K562 (cell line): ENCODE results near the gene MYOM1. TPM values are rescaled to one million over a fixed set of nuclear protein-coding genes. Genes with fewer than 3 reads are reported as not detected.

Experiments
- ARHGAP35 ChIP-seq: fragments of 450-650 bp; IDR thresholded peaks from 2 replicates; pipeline ENCODE4 v1.6.1; 2018; ENCODE audit not compliant: partially characterized antibody
- ATF7 ChIP-seq: fragments of 450-650 bp; IDR thresholded peaks from 2 replicates; pipeline ENCODE4 v1.7.1; 2014; ENCODE audit warnings: mild to moderate bottlenecking, moderate library complexity
- BCOR ChIP-seq: fragments of 450-650 bp; IDR thresholded peaks from 2 replicates; pipeline ENCODE4 v1.6.1; 2016
- CBX2 ChIP-seq: fragments of 200-600 bp; sonication (generic); IDR thresholded peaks from one replicate; pipeline ENCODE4 v1.6.1; 2012; ENCODE audit warnings: mild to moderate bottlenecking, low read length, inconsistent platforms; ENCODE audit not compliant: insufficient read depth, poor library complexity, severe bottlenecking
- CEBPB ChIP-seq: fragments of 450-650 bp; IDR thresholded peaks from 2 replicates; pipeline ENCODE4 v1.6.1; 2016; ENCODE audit warnings: missing genetic modification characterization, missing compliant biosample characterization
- DNMT1 ChIP-seq: fragments of 450-650 bp; IDR thresholded peaks from 2 replicates; pipeline ENCODE4 v1.6.1; 2016; ENCODE audit warnings: antibody characterized with exemption, mild to moderate bottlenecking
- EGR1 ChIP-seq: fragments of 450-650 bp; conservative IDR thresholded peaks from 2 replicates; pipeline ENCODE4 v1.6.1; 2017; ENCODE audit warnings: mild to moderate bottlenecking
- EP300 ChIP-seq: IDR thresholded peaks from 2 replicates; pipeline ENCODE4 v1.6.1; 2012; ENCODE audit warnings: low read length, improper control_type of control experiment
- EP400 ChIP-seq: fragments of 450-650 bp; IDR thresholded peaks from 2 replicates; pipeline ENCODE4 v1.6.1; 2017; ENCODE audit warnings: antibody characterized with exemption, mild to moderate bottlenecking, moderate library complexity
- L3MBTL2 ChIP-seq: fragments of 450-650 bp; IDR thresholded peaks from 2 replicates; pipeline ENCODE4 v1.6.1; 2016; ENCODE audit warnings: mild to moderate bottlenecking, moderate library complexity
- MECOM ChIP-seq: fragments of 250-450 bp; sonication (Bioruptor Pico); IDR thresholded peaks from 2 replicates; pipeline ENCODE4 v1.8.0; 2022; ENCODE audit warnings: inconsistent platforms
- POLR2H ChIP-seq: IDR thresholded peaks from 2 replicates; pipeline ENCODE4 v1.6.1; 2016; ENCODE audit warnings: missing genetic modification characterization, low read depth, mild to moderate bottlenecking, control low read depth, missing compliant biosample characterization, moderate library complexity
- RAD51 ChIP-seq: fragments of 450-650 bp; IDR thresholded peaks from 2 replicates; pipeline ENCODE4 v1.7.1; 2016; ENCODE audit warnings: low read depth, mild to moderate bottlenecking, borderline replicate concordance
- SRF ChIP-seq, 2 experiments: fragments of 250-450, 450-650 bp in 1 of 2; sonication (Bioruptor Pico) in 1 of 2; sonication (generic) in 1 of 2; formaldehyde crosslinking; IDR thresholded peaks; 2 replicates each; pipeline versions ENCODE4 v1.5.0 to v1.5.1; 2020 to 2022; ENCODE audit warnings: mild to moderate bottlenecking in 1 of 2, missing genetic modification reagents in 1 of 2
- TEAD4 ChIP-seq, 2 experiments: sonication (generic) in 1 of 2; formaldehyde crosslinking in 1 of 2; IDR thresholded peaks; 2 replicates each; pipeline versions ENCODE4 v1.6.1 to v1.8.0; 2012 to 2022; ENCODE audit warnings: borderline replicate concordance in 1 of 2, inconsistent platforms in 1 of 2, low read length in 1 of 2, mild to moderate bottlenecking in 1 of 2, missing genetic modification reagents in 1 of 2
- U2AF2 ChIP-seq: fragments of 200-400 bp; formaldehyde crosslinking; optimal IDR thresholded peaks from 2 replicates; pipeline ENCODE3; 2017; ENCODE audit warnings: low read depth, mild to moderate bottlenecking, low read length
- ZNF589 ChIP-seq: fragments of 200-800 bp; sonication (Bioruptor generic); IDR thresholded peaks from 2 replicates; pipeline ENCODE4 v1.6.1; 2016; ENCODE audit warnings: low read depth, missing genetic modification characterization, missing compliant biosample characterization
- ZNF717 ChIP-seq: fragments of 250-450 bp; sonication (Bioruptor Pico); IDR thresholded peaks from 2 replicates; pipeline ENCODE4 v1.5.0; 2021
- polyA plus RNA-seq, 8 experiments: library from polyadenylated mRNA; depleted of rRNA in 4 of 8; stranded (reverse) in 5 of 8; unstranded in 3 of 8; fragments of >200 nt; fragmentation: Nextera tagmentation in 2 of 8; fragmentation: Illumina TruSeq in 1 of 8; extraction: Ambion mirVana in 2 of 8; extraction: Trizol in 1 of 8; gene quantifications; 2 replicates each; pipeline versions ENCODE4 v1.2.1 to v1.2.3, GENCODE V29; 2011 to 2014; ENCODE audit warnings: inconsistent platforms in 1 of 8, missing spikeins in 1 of 8
- total RNA-seq, 7 experiments: library from RNA; depleted of rRNA in 6 of 7; stranded (reverse); fragments of >200 nt in 6 of 7; fragmentation: Illumina TruSeq in 2 of 7; extraction: Trizol in 2 of 7; gene quantifications; 2 replicates each; pipeline versions ENCODE4 v1.2.1 to v1.2.3, GENCODE V29; 2011 to 2021; ENCODE audit warnings: low replicate concordance in 1 of 7
- TF ChIP-seq, protein P1 (sequence below): fragments of 450-650 bp; IDR thresholded peaks from 2 replicates; pipeline ENCODE4 v1.6.1; 2014; ENCODE audit warnings: low read depth, mild to moderate bottlenecking, moderate library complexity, borderline replicate concordance
- TF ChIP-seq, protein P2 (sequence below): fragments of 250-450 bp; sonication (Bioruptor Pico); IDR thresholded peaks from 2 replicates; pipeline ENCODE4 v1.8.0; 2021; ENCODE audit warnings: borderline replicate concordance, mild to moderate bottlenecking, moderate library complexity; ENCODE audit not compliant: poor library complexity, severe bottlenecking
- TF ChIP-seq, protein P3 (sequence below): sonication (generic); formaldehyde crosslinking; IDR thresholded peaks from 2 replicates; pipeline ENCODE4 v1.9.0; 2022; ENCODE audit warnings: mild to moderate bottlenecking, missing genetic modification reagents
- TF ChIP-seq, protein P4 (sequence below), 3 experiments: IDR thresholded peaks in 2 of 3; conservative IDR thresholded peaks in 1 of 3; 2 replicates each; pipeline ENCODE4 v1.5.1; 2011 to 2012; ENCODE audit warnings: low read length in 3 of 3, mild to moderate bottlenecking in 3 of 3, control low read depth in 2 of 3, improper control_type of control experiment in 1 of 3, inconsistent platforms in 1 of 3, low read depth in 1 of 3, mixed read lengths in 1 of 3, moderate library complexity in 1 of 3; ENCODE audit not compliant: insufficient read depth in 2 of 3

The MYOM1 gene
- total and polyA plus RNA-seq, 9 of the 15 experiments (the other 6 are each of a cell fraction or from before 2014, with no cell fraction given): 0.01 to 0.62 (median 0.25) TPM

DNA sequence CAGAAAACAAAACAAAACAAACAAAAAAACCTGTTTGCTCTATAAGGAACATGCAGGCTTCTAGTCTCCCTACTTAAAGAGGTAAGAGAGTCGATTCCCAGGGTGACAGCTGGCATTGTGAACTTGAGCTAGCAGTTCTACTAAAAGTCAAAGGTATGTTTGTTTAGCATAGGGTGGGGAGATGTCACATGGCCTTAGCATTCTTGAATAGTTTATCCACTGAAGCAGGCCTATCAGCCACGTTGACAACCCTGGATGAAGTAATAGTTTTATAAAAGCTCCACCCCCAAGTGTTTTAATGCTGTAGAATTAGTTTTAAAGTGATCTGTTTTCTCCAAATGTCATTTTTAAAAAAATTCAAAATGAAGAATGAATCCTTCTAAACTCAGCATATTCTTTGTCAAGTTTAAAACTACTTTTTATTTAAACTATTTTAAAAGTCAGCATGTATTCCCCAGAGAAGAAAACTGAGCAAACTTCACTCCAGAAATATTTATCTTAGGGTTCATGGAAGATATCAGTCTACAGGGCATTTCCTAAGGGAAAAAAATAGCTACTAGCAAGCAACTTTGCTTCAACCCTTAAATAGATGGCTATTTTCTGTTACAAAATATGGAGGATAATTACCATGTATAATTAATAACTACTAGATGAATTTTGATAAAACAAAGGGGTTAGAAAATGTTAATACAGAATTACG lies 1.7 kb downstream of the MYOM1 start (continued):
- TF ChIP-seq EP400 (peak; percentile 37; the same call in 1 of the 2 replicates), L3MBTL2 (peak; percentile 59; the same call in 1 of the 2 replicates), POLR2H (0 out of 2 replicates have a peak, but pooled peaks have one; percentile 52), ARHGAP35 (no peak), SRF (CRISPR knock-in tag; IDR thresholded peaks at IDR 0.05) (no peak), CEBPB (tag) (peak; percentile 34; the same call in 1 of the 2 replicates), DNMT1 (no peak), TEAD4 (IDR thresholded peaks at IDR 0.05; ENCODE audit: low read length) (0 out of 2 replicates have a peak, but pooled peaks have one; percentile 32), TEAD4 (CRISPR knock-in tag; IDR thresholded peaks at IDR 0.05; ENCODE audit: borderline replicate concordance) (no peak), U2AF2 (no peak), RAD51 (peak; percentile 71), MECOM (no peak), BCOR (no peak), ZNF589 (no peak), EGR1 (no peak), CBX2 (no peak), ATF7 (0 out of 2 replicates have a peak, but pooled peaks have one; percentile 36), EP300 (no peak), ZNF717 (CRISPR knock-in tag) (no peak)
- TF ChIP-seq, protein P1, sequence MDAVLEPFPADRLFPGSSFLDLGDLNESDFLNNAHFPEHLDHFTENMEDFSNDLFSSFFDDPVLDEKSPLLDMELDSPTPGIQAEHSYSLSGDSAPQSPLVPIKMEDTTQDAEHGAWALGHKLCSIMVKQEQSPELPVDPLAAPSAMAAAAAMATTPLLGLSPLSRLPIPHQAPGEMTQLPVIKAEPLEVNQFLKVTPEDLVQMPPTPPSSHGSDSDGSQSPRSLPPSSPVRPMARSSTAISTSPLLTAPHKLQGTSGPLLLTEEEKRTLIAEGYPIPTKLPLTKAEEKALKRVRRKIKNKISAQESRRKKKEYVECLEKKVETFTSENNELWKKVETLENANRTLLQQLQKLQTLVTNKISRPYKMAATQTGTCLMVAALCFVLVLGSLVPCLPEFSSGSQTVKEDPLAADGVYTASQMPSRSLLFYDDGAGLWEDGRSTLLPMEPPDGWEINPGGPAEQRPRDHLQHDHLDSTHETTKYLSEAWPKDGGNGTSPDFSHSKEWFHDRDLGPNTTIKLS: peak; percentile 43; the same call in 1 of the 2 replicates
- TF ChIP-seq, protein P2, sequence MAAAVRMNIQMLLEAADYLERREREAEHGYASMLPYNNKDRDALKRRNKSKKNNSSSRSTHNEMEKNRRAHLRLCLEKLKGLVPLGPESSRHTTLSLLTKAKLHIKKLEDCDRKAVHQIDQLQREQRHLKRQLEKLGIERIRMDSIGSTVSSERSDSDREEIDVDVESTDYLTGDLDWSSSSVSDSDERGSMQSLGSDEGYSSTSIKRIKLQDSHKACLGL: no peak
- TF ChIP-seq, protein P3, sequence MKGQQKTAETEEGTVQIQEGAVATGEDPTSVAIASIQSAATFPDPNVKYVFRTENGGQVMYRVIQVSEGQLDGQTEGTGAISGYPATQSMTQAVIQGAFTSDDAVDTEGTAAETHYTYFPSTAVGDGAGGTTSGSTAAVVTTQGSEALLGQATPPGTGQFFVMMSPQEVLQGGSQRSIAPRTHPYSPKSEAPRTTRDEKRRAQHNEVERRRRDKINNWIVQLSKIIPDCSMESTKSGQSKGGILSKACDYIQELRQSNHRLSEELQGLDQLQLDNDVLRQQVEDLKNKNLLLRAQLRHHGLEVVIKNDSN: peak; percentile 67
- TF ChIP-seq, protein P4, sequence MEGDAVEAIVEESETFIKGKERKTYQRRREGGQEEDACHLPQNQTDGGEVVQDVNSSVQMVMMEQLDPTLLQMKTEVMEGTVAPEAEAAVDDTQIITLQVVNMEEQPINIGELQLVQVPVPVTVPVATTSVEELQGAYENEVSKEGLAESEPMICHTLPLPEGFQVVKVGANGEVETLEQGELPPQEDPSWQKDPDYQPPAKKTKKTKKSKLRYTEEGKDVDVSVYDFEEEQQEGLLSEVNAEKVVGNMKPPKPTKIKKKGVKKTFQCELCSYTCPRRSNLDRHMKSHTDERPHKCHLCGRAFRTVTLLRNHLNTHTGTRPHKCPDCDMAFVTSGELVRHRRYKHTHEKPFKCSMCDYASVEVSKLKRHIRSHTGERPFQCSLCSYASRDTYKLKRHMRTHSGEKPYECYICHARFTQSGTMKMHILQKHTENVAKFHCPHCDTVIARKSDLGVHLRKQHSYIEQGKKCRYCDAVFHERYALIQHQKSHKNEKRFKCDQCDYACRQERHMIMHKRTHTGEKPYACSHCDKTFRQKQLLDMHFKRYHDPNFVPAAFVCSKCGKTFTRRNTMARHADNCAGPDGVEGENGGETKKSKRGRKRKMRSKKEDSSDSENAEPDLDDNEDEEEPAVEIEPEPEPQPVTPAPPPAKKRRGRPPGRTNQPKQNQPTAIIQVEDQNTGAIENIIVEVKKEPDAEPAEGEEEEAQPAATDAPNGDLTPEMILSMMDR (IDR thresholded peaks at IDR 0.05 in 2 of 3, conservative IDR thresholded peaks at IDR 0.05 in 1 of 3; ENCODE audit: insufficient read depth in 2 of 3, low read depth in 1 of 3, low read length in 3 of 3): no peak
